T-helper 9 cell (primary cell): ENCODE results near the gene ARSI.

Source experiments
- DNase-seq: peaks from one replicate; pipeline ENCODE4 v3.0.0-alpha.2; 2020

The ARSI gene

GRCh38 chr5:150306775-150307174 lies 4.1 kb upstream of the ARSI start:
- no peak for DNase-seq

- no peak for DNase-seq
Observed at GRCh38 chr5:150305557-150305956, 2.9 kb upstream of the ARSI start.

GRCh38 chr5:150305095-150305494 lies 2.4 kb upstream of the ARSI start:
- DNase-seq = no peak

GRCh38 chr5:150304481-150305081 lies 1.9 kb upstream of the ARSI start:
- DNase-seq = no peak

- no peak for DNase-seq
Observed at GRCh38 chr5:150303660-150304386, 1.1 kb upstream of the ARSI start.

GRCh38 chr5:150303070-150303615 lies 438 bp upstream of the ARSI start:
- no peak for DNase-seq

GRCh38 chr5:150301901-150302300 lies 804 bp downstream of the ARSI start:
- no peak for DNase-seq

GRCh38 chr5:150301170-150301505 lies 1.6 kb downstream of the ARSI start:
- DNase-seq = no peak

- no peak for DNase-seq
Observed at GRCh38 chr5:150300496-150301169, 2.1 kb downstream of the ARSI start.

- DNase-seq = no peak
Observed at GRCh38 chr5:150299571-150300327, 3.0 kb downstream of the ARSI start.

GRCh38 chr5:150298701-150299451 lies 3.8 kb downstream of the ARSI start:
- DNase-seq = no peak

- DNase-seq = no peak
Observed at GRCh38 chr5:150297934-150298595, 4.6 kb downstream of the ARSI start.

GRCh38 chr5:150297236-150297890 lies 5.3 kb downstream of the ARSI start:
- no peak for DNase-seq

- no peak for DNase-seq
Observed at GRCh38 chr5:150296496-150296895, 6.2 kb downstream of the ARSI start.

GRCh38 chr5:150295741-150296486 lies 6.8 kb downstream of the ARSI start:
- DNase-seq = no peak

- DNase-seq = no peak
Observed at GRCh38 chr5:150295172-150295634, 7.5 kb downstream of the ARSI start.

GRCh38 chr5:150294551-150295071 lies 8.1 kb downstream of the ARSI start:
- no peak for DNase-seq

- no peak for DNase-seq
Observed at GRCh38 chr5:150293091-150293941, 9.4 kb downstream of the ARSI start.
